Nephron (organoid): Measurements from ENCODE around the gene NTSR1.
A peak's percentile ranks its signal among the peaks of the same experiment; 100 is the strongest.

Experiments
- H3K27ac Mint-ChIP-seq, 3 experiments: 2 replicates each; pipeline ENCODE4 v1.8.0; 2020; ENCODE audit warnings: mixed read lengths in 3 of 3, mild to moderate bottlenecking in 2 of 3, moderate library complexity in 1 of 3
- H3K27me3 Mint-ChIP-seq: 2 replicates; pipeline ENCODE4 v1.8.0; 2021; ENCODE audit warnings: low read depth, mild to moderate bottlenecking, moderate library complexity, mixed read lengths
- H3K36me3 Mint-ChIP-seq: 2 replicates; pipeline ENCODE4 v1.8.0; 2020; ENCODE audit warnings: low read depth, mixed read lengths
- H3K4me1 Mint-ChIP-seq: 2 replicates; pipeline ENCODE4 v1.8.0; 2020; ENCODE audit warnings: mixed read lengths
- H3K4me3 Mint-ChIP-seq, 3 experiments: 2 replicates each; pipeline ENCODE4 v1.8.0; 2020; ENCODE audit warnings: mild to moderate bottlenecking in 3 of 3, mixed read lengths in 3 of 3, moderate library complexity in 2 of 3
- H3K9me3 Mint-ChIP-seq: 2 replicates; pipeline ENCODE4 v1.8.0; 2020; ENCODE audit warnings: mixed read lengths
- TF ChIP-seq, protein P1 (sequence below), 3 experiments: fragments of 200-600 bp; sonication (generic); IDR thresholded peaks; one replicate each; pipeline ENCODE4 v1.5.0; 2021; ENCODE audit warnings: antibody characterized with exemption in 3 of 3; ENCODE audit not compliant: unreplicated experiment in 3 of 3

The NTSR1 gene

DNA sequence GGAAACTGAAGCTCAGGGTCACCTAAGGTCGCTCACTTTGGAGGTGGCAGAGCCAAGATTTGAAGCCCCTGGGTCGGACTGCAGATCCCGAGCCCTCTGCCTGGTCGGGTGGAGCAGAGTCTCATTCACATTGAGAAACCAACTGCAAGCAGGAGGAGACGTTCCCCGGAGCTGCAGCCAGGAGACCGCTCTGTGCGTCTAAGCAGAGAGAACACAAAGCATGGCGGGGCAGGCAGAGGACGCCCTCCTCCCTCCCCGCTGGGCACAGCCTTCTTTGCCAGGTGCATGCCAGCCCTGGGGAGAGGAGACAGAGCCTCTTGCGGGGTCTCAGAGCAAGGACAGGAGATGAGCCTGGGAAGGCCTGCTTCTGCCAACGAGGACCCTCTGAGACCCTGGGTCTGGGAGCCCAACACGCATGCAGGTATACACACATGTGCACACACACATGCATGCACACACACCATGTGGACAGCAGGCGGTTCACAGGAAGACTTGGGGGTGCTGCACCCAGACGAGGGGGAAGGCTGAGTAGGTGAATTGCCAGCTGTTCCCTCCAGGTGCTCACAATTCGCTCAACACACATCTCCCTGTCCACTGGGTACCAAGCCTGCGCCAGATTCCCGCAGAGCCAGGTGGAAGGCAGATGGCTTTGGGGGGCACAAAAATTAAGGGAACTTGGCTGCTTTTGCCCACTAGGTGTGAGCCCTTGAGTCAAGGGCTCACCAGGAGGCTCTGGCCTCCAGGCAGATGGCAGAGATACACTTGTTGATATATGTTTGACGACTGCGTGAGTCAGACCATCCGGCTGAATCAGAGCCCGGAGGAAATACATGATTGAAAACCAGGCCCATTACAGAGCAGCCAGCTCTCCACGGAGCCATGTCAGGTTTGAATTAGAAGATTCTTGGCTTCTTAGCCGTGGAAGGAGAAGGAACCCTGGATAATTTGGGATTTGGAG is 5.5 kb upstream of the NTSR1 start:
- Mint-ChIP-seq H3K4me3 (peak overlapping the region in 1 of 3 experiments; percentile 50), H3K27ac (peak overlapping the region in 2 of 3 experiments; percentile 38 to 74), H3K36me3 (no peaks in the 10 kb centered on the region), H3K27me3 (peaks cover 48% of the 10 kb centered on the region), H3K9me3 (no peaks in the 10 kb centered on the region), H3K4me1 (peaks cover 15% of the 10 kb centered on the region)
- TF ChIP-seq, protein P1, sequence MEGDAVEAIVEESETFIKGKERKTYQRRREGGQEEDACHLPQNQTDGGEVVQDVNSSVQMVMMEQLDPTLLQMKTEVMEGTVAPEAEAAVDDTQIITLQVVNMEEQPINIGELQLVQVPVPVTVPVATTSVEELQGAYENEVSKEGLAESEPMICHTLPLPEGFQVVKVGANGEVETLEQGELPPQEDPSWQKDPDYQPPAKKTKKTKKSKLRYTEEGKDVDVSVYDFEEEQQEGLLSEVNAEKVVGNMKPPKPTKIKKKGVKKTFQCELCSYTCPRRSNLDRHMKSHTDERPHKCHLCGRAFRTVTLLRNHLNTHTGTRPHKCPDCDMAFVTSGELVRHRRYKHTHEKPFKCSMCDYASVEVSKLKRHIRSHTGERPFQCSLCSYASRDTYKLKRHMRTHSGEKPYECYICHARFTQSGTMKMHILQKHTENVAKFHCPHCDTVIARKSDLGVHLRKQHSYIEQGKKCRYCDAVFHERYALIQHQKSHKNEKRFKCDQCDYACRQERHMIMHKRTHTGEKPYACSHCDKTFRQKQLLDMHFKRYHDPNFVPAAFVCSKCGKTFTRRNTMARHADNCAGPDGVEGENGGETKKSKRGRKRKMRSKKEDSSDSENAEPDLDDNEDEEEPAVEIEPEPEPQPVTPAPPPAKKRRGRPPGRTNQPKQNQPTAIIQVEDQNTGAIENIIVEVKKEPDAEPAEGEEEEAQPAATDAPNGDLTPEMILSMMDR (IDR thresholded peaks at IDR 0.05; ENCODE audit: unreplicated experiment in 3 of 3), result no peak

DNA sequence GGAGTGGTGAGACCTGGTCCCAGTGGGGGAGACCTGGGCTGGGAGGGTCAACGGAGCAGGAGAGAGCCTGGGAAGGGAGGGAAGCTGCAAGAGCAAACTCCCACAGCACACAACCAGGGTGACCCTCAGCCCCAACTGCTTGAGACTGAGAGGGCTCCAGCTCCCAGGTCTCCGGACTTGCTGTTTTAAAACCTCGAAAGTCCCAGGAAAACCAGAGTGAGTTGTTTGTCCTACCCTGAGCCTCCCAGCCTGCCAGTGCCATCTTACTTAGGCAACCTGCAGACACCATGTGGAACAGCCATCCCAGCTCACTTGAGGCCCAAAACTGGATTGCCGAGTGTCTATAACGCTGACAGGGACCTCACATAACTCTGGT is 4.8 kb upstream of the NTSR1 start:
- TF ChIP-seq, protein P1 (IDR thresholded peaks at IDR 0.05; ENCODE audit: unreplicated experiment in 3 of 3), result no peak

DNA sequence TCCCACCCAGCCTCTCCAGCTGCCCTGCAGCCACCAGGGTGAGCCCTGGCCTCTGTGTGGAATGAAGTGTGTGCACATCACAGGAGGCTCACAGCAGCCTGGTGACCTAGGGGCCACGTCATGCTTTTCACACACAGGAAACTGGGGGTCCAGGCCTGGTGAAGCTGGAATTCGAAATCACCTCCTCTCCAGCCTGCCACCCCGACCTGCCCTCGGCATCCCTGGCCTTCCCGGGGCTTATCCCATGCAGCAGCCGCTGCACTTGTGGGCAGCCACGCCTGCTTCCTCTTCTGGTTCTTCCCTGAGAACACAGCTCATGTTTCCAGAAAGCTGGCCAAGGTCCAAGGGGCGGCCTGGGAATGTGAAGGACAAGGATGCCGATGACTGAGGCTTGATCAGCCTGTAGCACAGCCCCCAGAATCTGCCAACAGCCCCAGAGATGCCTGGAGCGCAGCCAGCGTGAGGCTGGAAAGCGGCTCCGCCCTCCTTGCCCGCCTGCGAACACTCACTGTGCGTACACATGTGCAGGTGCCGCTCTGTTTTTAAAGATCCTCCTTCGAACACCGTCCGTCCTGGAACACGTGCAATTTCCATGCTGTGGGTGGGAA is 4.2 kb upstream of the NTSR1 start:
- H3K27me3 Mint-ChIP-seq, result peaks cover 50% of the 10 kb centered on the region
- no peaks in the 10 kb centered on the region for H3K36me3 Mint-ChIP-seq
- H3K4me1 Mint-ChIP-seq, result peaks cover 15% of the 10 kb centered on the region
- TF ChIP-seq, protein P1 (IDR thresholded peaks at IDR 0.05; ENCODE audit: unreplicated experiment in 3 of 3), result no peak
- H3K27ac Mint-ChIP-seq, result peak overlapping the region in 1 of 3 experiments; percentile 54
- no peaks in the 10 kb centered on the region for H3K9me3 Mint-ChIP-seq
- no peak overlapping the region for H3K4me3 Mint-ChIP-seq

More for the DNA sequence above, 4.8 kb upstream of the NTSR1 start:
- peak overlapping the region in 2 of 3 experiments; percentile 38 to 74 for H3K27ac Mint-ChIP-seq
- H3K36me3 Mint-ChIP-seq, result no peaks in the 10 kb centered on the region
- H3K9me3 Mint-ChIP-seq, result no peaks in the 10 kb centered on the region
- H3K4me3 Mint-ChIP-seq, result peak overlapping the region in 1 of 3 experiments; percentile 50
- peaks cover 49% of the 10 kb centered on the region for H3K27me3 Mint-ChIP-seq
- H3K4me1 Mint-ChIP-seq, result peaks cover 15% of the 10 kb centered on the region

DNA sequence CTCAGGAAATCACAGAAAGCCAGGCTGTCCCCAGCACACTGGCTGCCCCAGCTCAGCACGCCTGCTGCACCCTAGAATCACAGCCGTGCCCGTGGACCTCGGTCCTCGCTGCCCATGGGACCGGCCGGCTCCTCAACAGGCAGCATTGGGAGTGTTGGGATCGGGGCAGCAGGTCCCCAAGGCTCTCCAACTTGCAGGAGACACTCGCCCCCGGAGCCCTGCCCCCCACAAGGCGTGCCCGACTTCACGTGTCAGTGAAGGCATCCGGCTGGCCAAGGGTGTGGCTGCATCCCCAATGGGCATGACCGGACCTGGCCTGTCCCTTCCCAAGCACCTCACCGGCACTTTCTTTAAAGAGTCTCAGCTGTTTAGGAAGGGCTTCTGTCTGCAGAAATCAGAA is 3.0 kb upstream of the NTSR1 start:
- TF ChIP-seq, protein P1 (IDR thresholded peaks at IDR 0.05; ENCODE audit: unreplicated experiment in 3 of 3), result no peak
- no peak overlapping the region for H3K4me3 Mint-ChIP-seq
- peaks cover 15% of the 10 kb centered on the region for H3K4me1 Mint-ChIP-seq
- no peaks in the 10 kb centered on the region for H3K9me3 Mint-ChIP-seq
- H3K36me3 Mint-ChIP-seq, result no peaks in the 10 kb centered on the region
- no peak overlapping the region for H3K27ac Mint-ChIP-seq
- peaks cover 62% of the 10 kb centered on the region for H3K27me3 Mint-ChIP-seq

DNA sequence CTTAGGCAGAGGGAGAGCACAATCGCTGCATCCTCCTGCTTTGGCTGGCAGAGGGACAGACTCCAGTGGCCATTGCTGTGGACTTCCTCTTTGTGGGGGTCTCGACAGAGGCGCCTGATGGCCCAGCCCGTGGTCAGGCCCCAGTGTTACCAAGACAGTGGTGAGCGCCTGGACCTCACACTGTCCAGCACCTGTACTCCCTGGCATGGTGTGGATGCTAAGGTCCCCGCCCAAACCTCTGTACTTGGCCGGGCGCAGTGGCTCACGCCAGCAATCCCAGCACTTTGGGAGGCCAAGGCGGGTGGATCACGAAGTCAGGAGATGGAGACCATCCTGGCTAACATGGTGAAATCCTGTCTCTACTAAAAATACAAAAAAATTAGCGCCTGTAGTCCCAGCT is 2.3 kb upstream of the NTSR1 start:
- Mint-ChIP-seq H3K27ac (no peak overlapping the region), H3K9me3 (no peaks in the 10 kb centered on the region), H3K4me3 (no peak overlapping the region), H3K4me1 (peaks cover 15% of the 10 kb centered on the region), H3K36me3 (no peaks in the 10 kb centered on the region), H3K27me3 (peaks cover 63% of the 10 kb centered on the region)
- TF ChIP-seq, protein P1 (IDR thresholded peaks at IDR 0.05; ENCODE audit: unreplicated experiment in 3 of 3), result no peak
